Gastroesophageal sphincter (tissue), 3 donors: ENCODE results near the gene COX4I1.

Experiments
- POLR2A ChIP-seq, 2 donors: fragments of 450-650 bp; IDR thresholded peaks; one replicate each; pipeline ENCODE4 v1.6.1; 2017; ENCODE audit warnings: antibody characterized with exemption in 2 of 2, mild to moderate bottlenecking in 2 of 2, moderate library complexity in 1 of 2
- TF ChIP-seq, protein P1 (sequence below), 4 experiments: fragments of 200-600 bp in 2 of 4; fragments of 450-650 bp in 2 of 4; sonication (generic) in 1 of 4; IDR thresholded peaks; one replicate each; pipeline ENCODE4 v1.5.1; 2017 to 2019; ENCODE audit warnings: antibody characterized with exemption in 4 of 4, mild to moderate bottlenecking in 2 of 4, moderate library complexity in 2 of 4

DNA sequence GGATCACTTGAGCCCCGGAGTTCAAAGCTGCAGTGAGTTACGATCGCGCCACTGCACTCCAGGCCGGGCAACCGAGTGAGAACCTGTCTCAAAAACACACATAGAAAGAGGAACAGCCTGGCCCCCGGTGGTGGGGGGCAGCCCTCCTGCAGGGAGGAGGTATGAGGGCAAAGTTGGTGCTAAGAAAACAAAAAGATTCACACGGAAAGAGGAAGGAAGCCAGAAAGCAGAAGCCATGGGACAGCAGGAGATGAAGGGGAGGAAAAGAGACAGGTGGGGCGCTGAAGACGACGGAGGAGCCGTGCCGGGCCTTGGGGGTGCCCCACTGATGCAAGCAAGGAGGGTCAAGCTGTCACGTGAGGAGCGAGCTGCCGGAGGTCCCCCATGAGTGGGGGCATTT lies 40.4 kb upstream of the COX4I1 start:
- TF ChIP-seq, protein P1, sequence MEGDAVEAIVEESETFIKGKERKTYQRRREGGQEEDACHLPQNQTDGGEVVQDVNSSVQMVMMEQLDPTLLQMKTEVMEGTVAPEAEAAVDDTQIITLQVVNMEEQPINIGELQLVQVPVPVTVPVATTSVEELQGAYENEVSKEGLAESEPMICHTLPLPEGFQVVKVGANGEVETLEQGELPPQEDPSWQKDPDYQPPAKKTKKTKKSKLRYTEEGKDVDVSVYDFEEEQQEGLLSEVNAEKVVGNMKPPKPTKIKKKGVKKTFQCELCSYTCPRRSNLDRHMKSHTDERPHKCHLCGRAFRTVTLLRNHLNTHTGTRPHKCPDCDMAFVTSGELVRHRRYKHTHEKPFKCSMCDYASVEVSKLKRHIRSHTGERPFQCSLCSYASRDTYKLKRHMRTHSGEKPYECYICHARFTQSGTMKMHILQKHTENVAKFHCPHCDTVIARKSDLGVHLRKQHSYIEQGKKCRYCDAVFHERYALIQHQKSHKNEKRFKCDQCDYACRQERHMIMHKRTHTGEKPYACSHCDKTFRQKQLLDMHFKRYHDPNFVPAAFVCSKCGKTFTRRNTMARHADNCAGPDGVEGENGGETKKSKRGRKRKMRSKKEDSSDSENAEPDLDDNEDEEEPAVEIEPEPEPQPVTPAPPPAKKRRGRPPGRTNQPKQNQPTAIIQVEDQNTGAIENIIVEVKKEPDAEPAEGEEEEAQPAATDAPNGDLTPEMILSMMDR (IDR thresholded peaks at IDR 0.05): no peak
- no peak for TF ChIP-seq POLR2A (IDR thresholded peaks at IDR 0.05)
